H1 (cell line): ENCODE measurements around the gene SPSB1. TPM values are rescaled to one million over a fixed set of nuclear protein-coding genes. Genes with fewer than 3 reads are reported as not detected.

Experiments used
- CTCF ChIA-PET: fragments of 300-600 bp; sonication (Branson Sonifier 250); formaldehyde crosslinking; loops from one replicate; lab custom pipeline; 2021; ENCODE audit not compliant: partially characterized antibody; lab: Charles Lee
- POLR2A ChIA-PET: fragments of 300-600 bp; sonication (Branson Sonifier 250); formaldehyde crosslinking; loops from one replicate; lab custom pipeline; 2021; ENCODE audit warnings: inconsistent platforms; ENCODE audit not compliant: partially characterized antibody; lab: Charles Lee
- DNase-seq, 2 experiments: peaks; one replicate each; pipeline versions ENCODE4 v3.0.0 to v3.0.0-alpha.2; 2010 to 2022; ENCODE audit warnings: low spot score in 2 of 2, low read depth in 1 of 2, mixed read lengths in 1 of 2
- FAIRE-seq: peaks from 2 replicates; lab custom pipeline; 2011; peaks lifted over from hg19 to GRCh38; lab: Jason Lieb, UNC
- H2AFZ ChIP-seq: 2 replicates; pipeline ENCODE4 v1.8.1; 2012; ENCODE audit warnings: low read length, inconsistent platforms
- H2AK5ac ChIP-seq: 2 replicates; pipeline ENCODE4 v1.6.1; 2013; ENCODE audit warnings: low read depth, low read length
- H2BK120ac ChIP-seq: replicated peaks from 2 replicates; pipeline ENCODE3; 2013; ENCODE audit warnings: low read depth, low read length, inconsistent platforms
- H2BK12ac ChIP-seq: 2 replicates; pipeline ENCODE4 v1.6.1; 2013; ENCODE audit warnings: low read depth, low read length
- H2BK15ac ChIP-seq: 2 replicates; pipeline ENCODE4 v1.6.1; 2013; ENCODE audit warnings: low read length
- H2BK20ac ChIP-seq: 2 replicates; pipeline ENCODE4 v1.6.1; 2013; ENCODE audit warnings: low read length
- H2BK5ac ChIP-seq: 2 replicates; pipeline ENCODE4 v1.6.1; 2013; ENCODE audit warnings: low read depth, low read length
- H3K14ac ChIP-seq: 2 replicates; pipeline ENCODE4 v1.6.1; 2013; ENCODE audit warnings: inconsistent platforms; ENCODE audit not compliant: insufficient read length
- H3K18ac ChIP-seq: 2 replicates; pipeline ENCODE4 v1.6.1; 2013; ENCODE audit warnings: low read length; ENCODE audit errors: extremely low read depth
- H3K23ac ChIP-seq: 2 replicates; pipeline ENCODE4 v1.6.1; 2013; ENCODE audit warnings: inconsistent platforms; ENCODE audit not compliant: insufficient read length
- H3K23me2 ChIP-seq: 2 replicates; pipeline ENCODE4 v1.6.1; 2013; ENCODE audit warnings: low read depth, low read length
- H3K27ac ChIP-seq: 2 replicates; pipeline ENCODE4 v1.6.1; 2011; ENCODE audit warnings: low read depth, low read length, inconsistent platforms
- H3K27me3 ChIP-seq, 4 experiments: replicated peaks in 1 of 4; 1 replicate in 1 of 4; 2 replicates in 3 of 4; pipeline versions ENCODE4 v1.6.1 to v1.8.1; 2011 to 2013; ENCODE audit warnings: low read length in 3 of 4, mild to moderate bottlenecking in 3 of 4, inconsistent platforms in 2 of 4, mixed read lengths in 2 of 4, moderate library complexity in 1 of 4; ENCODE audit not compliant: control insufficient read depth in 3 of 4, insufficient read depth in 3 of 4; ENCODE audit errors: extremely low read depth in 1 of 4
- H3K36me3 ChIP-seq, 4 experiments: 2 replicates each; pipeline versions ENCODE4 v1.6.1 to v1.8.1; 2011 to 2013; ENCODE audit warnings: mild to moderate bottlenecking in 4 of 4, low read length in 3 of 4, moderate library complexity in 2 of 4, control low read depth in 1 of 4, inconsistent platforms in 1 of 4; ENCODE audit not compliant: insufficient read depth in 4 of 4, control insufficient read depth in 2 of 4
- H3K4ac ChIP-seq: replicated peaks from 2 replicates; pipeline ENCODE3; 2013; ENCODE audit warnings: low read length, low read depth, mixed read lengths, inconsistent platforms; ENCODE audit not compliant: insufficient read length
- H3K4me1 ChIP-seq, 4 experiments: replicated peaks in 1 of 4; 1 replicate in 1 of 4; 2 replicates in 3 of 4; pipeline versions ENCODE4 v1.6.1 to v1.8.1; 2011 to 2013; ENCODE audit warnings: low read length in 3 of 4, inconsistent platforms in 2 of 4, mixed read lengths in 1 of 4; ENCODE audit not compliant: insufficient read depth in 4 of 4, control insufficient read depth in 3 of 4
- H3K4me2 ChIP-seq, 2 experiments: 2 replicates each; pipeline versions ENCODE4 v1.6.1 to v1.8.1; 2011 to 2013; ENCODE audit warnings: low read depth in 2 of 2, low read length in 2 of 2, control low read depth in 1 of 2, inconsistent platforms in 1 of 2, mild to moderate bottlenecking in 1 of 2; ENCODE audit not compliant: insufficient read depth in 1 of 2
- H3K4me3 ChIP-seq, 4 experiments: fragments of 200-600, 300-600 bp in 1 of 4; sonication (generic), shearing (Covaris generic), sonication (Bioruptor Twin) in 1 of 4; 2 replicates each; pipeline versions ENCODE4 v1.5.1 to v1.8.1; 2011 to 2016; ENCODE audit warnings: low read length in 4 of 4, low read depth in 3 of 4, control low read depth in 2 of 4, inconsistent platforms in 2 of 4, mild to moderate bottlenecking in 2 of 4, mixed read lengths in 1 of 4, moderate library complexity in 1 of 4; ENCODE audit not compliant: insufficient read depth in 2 of 4; ENCODE audit errors: extremely low read depth in 1 of 4
- H3K56ac ChIP-seq: replicated peaks from 2 replicates; pipeline ENCODE3; 2013; ENCODE audit warnings: low read depth, mild to moderate bottlenecking, mixed read lengths, low read length, inconsistent platforms; ENCODE audit not compliant: insufficient read length
- H3K79me1 ChIP-seq: 2 replicates; pipeline ENCODE4 v1.6.1; 2013; ENCODE audit warnings: low read depth, low read length, control low read depth
- H3K79me2 ChIP-seq, 2 experiments: 2 replicates each; pipeline versions ENCODE4 v1.6.1 to v1.8.1; 2012 to 2013; ENCODE audit warnings: low read length in 2 of 2, mild to moderate bottlenecking in 2 of 2, inconsistent platforms in 1 of 2; ENCODE audit not compliant: insufficient read depth in 2 of 2, control insufficient read depth in 1 of 2
- H3K9ac ChIP-seq, 4 experiments: replicated peaks in 1 of 4; 1 replicate in 1 of 4; 2 replicates in 3 of 4; pipeline versions ENCODE4 v1.6.1 to v1.8.1; 2011 to 2013; ENCODE audit warnings: low read depth in 3 of 4, low read length in 3 of 4, control low read depth in 2 of 4, mild to moderate bottlenecking in 2 of 4, moderate library complexity in 2 of 4, inconsistent platforms in 1 of 4; ENCODE audit errors: extremely low read depth in 1 of 4
- H3K9me3 ChIP-seq, 2 experiments: 2 replicates each; pipeline versions ENCODE4 v1.6.1 to v1.8.1; 2012 to 2013; ENCODE audit warnings: mild to moderate bottlenecking in 2 of 2, moderate library complexity in 2 of 2, control low read depth in 1 of 2, inconsistent platforms in 1 of 2, low read depth in 1 of 2, low read length in 1 of 2, mixed read lengths in 1 of 2; ENCODE audit not compliant: insufficient read depth in 2 of 2
- H4K20me1 ChIP-seq, 2 experiments: replicated peaks in 1 of 2; 2 replicates each; pipeline versions ENCODE3 to v1.8.1; 2011 to 2013; ENCODE audit warnings: inconsistent platforms in 2 of 2, low read length in 2 of 2, mild to moderate bottlenecking in 1 of 2; ENCODE audit not compliant: insufficient read depth in 2 of 2, control insufficient read depth in 1 of 2
- H4K5ac ChIP-seq: 2 replicates; pipeline ENCODE4 v1.6.1; 2013; ENCODE audit warnings: low read length, low read depth, mixed read lengths, inconsistent platforms; ENCODE audit not compliant: insufficient read length
- H4K8ac ChIP-seq: 2 replicates; pipeline ENCODE4 v1.8.0; 2013; ENCODE audit warnings: mild to moderate bottlenecking, moderate library complexity, low read length, inconsistent platforms; ENCODE audit not compliant: insufficient read depth; ENCODE audit errors: extremely low read depth
- H4K91ac ChIP-seq: replicated peaks from 2 replicates; pipeline ENCODE3; 2013; ENCODE audit warnings: low read length, mixed read lengths, inconsistent platforms; ENCODE audit not compliant: insufficient read length
- BCL11A ChIP-seq, 2 experiments: IDR thresholded peaks; one replicate each; pipeline ENCODE4 v1.6.1; 2011; ENCODE audit warnings: low read depth in 2 of 2, low read length in 2 of 2, mild to moderate bottlenecking in 2 of 2
- CHD1 ChIP-seq: IDR thresholded peaks from 2 replicates; pipeline ENCODE4 v1.6.1; 2012; ENCODE audit warnings: low read depth, low read length, improper control_type of control experiment
- EP300 ChIP-seq, 2 experiments: IDR thresholded peaks; 1 replicate in 1 of 2; 2 replicates in 1 of 2; pipeline ENCODE4 v1.6.1; 2011 to 2012; ENCODE audit warnings: low read depth in 2 of 2, low read length in 2 of 2, mild to moderate bottlenecking in 2 of 2, borderline replicate concordance in 1 of 2, inconsistent platforms in 1 of 2, moderate library complexity in 1 of 2
- EZH2 ChIP-seq: fragments of 200-600 bp; sonication (generic); IDR thresholded peaks from 2 replicates; pipeline ENCODE4 v1.7.1; 2012; ENCODE audit warnings: low read depth, mild to moderate bottlenecking, moderate library complexity, low read length, inconsistent platforms; ENCODE audit not compliant: severe bottlenecking
- HDAC6 ChIP-seq: IDR thresholded peaks from one replicate; pipeline ENCODE4 v1.7.1; 2012; ENCODE audit warnings: low read depth, mild to moderate bottlenecking, inconsistent platforms, low read length, moderate library complexity
- JUN ChIP-seq: IDR thresholded peaks from 2 replicates; pipeline ENCODE4 v1.6.1; 2011; ENCODE audit warnings: low read depth, mild to moderate bottlenecking, improper control_type of control experiment, low read length
- JUND ChIP-seq: IDR thresholded peaks from 2 replicates; pipeline ENCODE4 v1.6.1; 2011; ENCODE audit warnings: mild to moderate bottlenecking, improper control_type of control experiment, low read length
- SIN3A ChIP-seq, 2 experiments: IDR thresholded peaks in 1 of 2; conservative IDR thresholded peaks in 1 of 2; 2 replicates each; pipeline ENCODE4 v1.6.1; 2011 to 2012; ENCODE audit warnings: low read length in 2 of 2, improper control_type of control experiment in 1 of 2, low read depth in 1 of 2, mild to moderate bottlenecking in 1 of 2
- ZNF274 ChIP-seq: IDR thresholded peaks from 2 replicates; pipeline ENCODE4 v1.7.0; 2012; ENCODE audit warnings: low read length, borderline replicate concordance; ENCODE audit errors: extremely low read depth
- WGBS, 2 experiments: shearing (Covaris generic) in 1 of 2; methylation state at CpG; one replicate each; pipeline versions ENCODE4 v1.1.6 to v1.1.7; 2013 to 2015; ENCODE audit warnings: low lambda C conversion rate in 2 of 2, mixed read lengths in 2 of 2, inconsistent platforms in 1 of 2, low coverage in 1 of 2, missing lambda C conversion rate in 1 of 2; ENCODE audit not compliant: insufficient replicate concordance in 2 of 2, insufficient coverage in 1 of 2, insufficient read length in 1 of 2; ENCODE audit errors: extremely low coverage in 1 of 2, missing lambda C conversion rate in 1 of 2; 5-methylcytosine and 5-hydroxymethylcytosine counted together
- polyA plus RNA-seq, 7 experiments: library from polyadenylated mRNA; depleted of rRNA in 3 of 7; stranded (reverse) in 5 of 7; unstranded in 2 of 7; fragments of >200 nt in 5 of 7; fragments of 200-250 nt in 2 of 7; gene quantifications; 1 replicate in 5 of 7; 2 replicates in 1 of 7; 4 replicates in 1 of 7; pipeline versions ENCODE4 v1.2.1 to v1.2.3, GENCODE V29; 2011 to 2013; ENCODE audit warnings: missing spikeins in 2 of 7, mixed read lengths in 2 of 7
- total RNA-seq: library from RNA; stranded (reverse); fragmentation: NEBNext Ultra II Directional; extraction: Animal tissue kit (Norgen Biotek cat#: 25700); gene quantifications from 2 replicates; pipeline ENCODE4 v1.2.1, GENCODE V29; 2021
- TF ChIP-seq, protein P1 (sequence below): IDR thresholded peaks from 2 replicates; pipeline ENCODE4 v1.6.1; 2012; ENCODE audit warnings: inconsistent platforms

SPSB1 gene
- total and polyA plus RNA-seq, 2 of the 8 experiments (the other 6 are each of a cell fraction or from before 2014, with no cell fraction given), result 5.3 to 6.4 TPM

DNA sequence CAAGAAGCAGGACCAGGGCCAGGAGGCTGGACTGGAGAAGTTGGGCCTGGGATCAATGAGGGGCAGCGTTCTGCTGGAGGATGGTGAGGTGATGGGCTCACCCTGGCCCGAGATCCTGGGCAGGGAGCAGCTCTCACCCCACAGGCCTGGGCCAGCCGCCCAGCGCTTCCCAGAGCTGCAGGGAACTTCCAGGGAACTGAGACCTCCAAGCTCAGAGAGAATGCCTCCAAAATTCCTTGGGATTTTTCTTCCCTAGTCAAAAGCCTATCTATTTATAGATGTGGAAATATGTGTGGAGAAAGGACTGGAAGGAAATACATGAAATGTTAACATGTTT is 121.2 kb downstream of the SPSB1 start:
- peaks cover 0 to 10% (median 6%) of the 10 kb centered on the region in 4 experiments; a peak in 6 of 7 replicates for H3K4me1 ChIP-seq
- peak overlapping the region; percentile 86; the same call in 1 of the 2 replicates for H2AFZ ChIP-seq
- H4K8ac ChIP-seq, result 0 out of 2 replicates have a peak overlapping the region, but pooled peaks have one; percentile 72
- CTCF ChIA-PET, result no interaction called here
- H2BK12ac ChIP-seq, result no peak overlapping the region
- H3K4me2 ChIP-seq, result peak overlapping the region in 1 of 2 experiments; percentile 26; a peak in 1 of 4 replicates
- peaks cover 0 to 3% of the 10 kb centered on the region in 2 experiments for H4K20me1 ChIP-seq
- H3K23me2 ChIP-seq, result peaks cover 4% of the 10 kb centered on the region; the same call in 1 of the 2 replicates
- DNase-seq, result no peak
- no peak overlapping the region for H4K91ac ChIP-seq
- no peaks in the 10 kb centered on the region for H3K27me3 ChIP-seq
- no peak overlapping the region for H3K4me3 ChIP-seq
- H3K27ac ChIP-seq, result no peak overlapping the region
- no peak overlapping the region for H2BK20ac ChIP-seq
- no peak overlapping the region for H2BK120ac ChIP-seq
- 70% methylated on average over 4 of the region's 4 CpGs; no CpG with 5 or more reads in 1 of the 2 experiments for WGBS, 2 experiments
- no peaks in the 10 kb centered on the region for H3K9me3 ChIP-seq
- FAIRE-seq, result no peak
- no peaks in the 10 kb centered on the region; the same call in 1 of the 2 replicates for H3K79me1 ChIP-seq
- H2AK5ac ChIP-seq, result no peak overlapping the region
- H3K18ac ChIP-seq, result peak overlapping the region; percentile 71; the same call in 1 of the 2 replicates
- H2BK15ac ChIP-seq, result peak overlapping the region; percentile 37; the same call in 1 of the 2 replicates
- 0 out of 2 replicates have a peak overlapping the region, but pooled peaks have one; percentile 39 for H2BK5ac ChIP-seq
- no peak overlapping the region for H3K56ac ChIP-seq
- H3K4ac ChIP-seq, result peak overlapping the region; percentile 2
- TF ChIP-seq CHD1 (no peak), EZH2 (no peak), HDAC6 (no peak), JUN (no peak), ZNF274 (no peak), JUND (no peak), BCL11A (IDR thresholded peaks at IDR 0.05; ENCODE audit: low read depth in 2 of 2, low read length in 2 of 2) (no peak), EP300 (IDR thresholded peaks at IDR 0.05; ENCODE audit: borderline replicate concordance in 1 of 2, low read depth in 2 of 2, low read length in 2 of 2) (no peak), SIN3A (conservative IDR thresholded peaks at IDR 0.05 in 1 of 2, IDR thresholded peaks at IDR 0.05 in 1 of 2; ENCODE audit: low read depth in 1 of 2, low read length in 2 of 2) (no peak)
- TF ChIP-seq, protein P1, sequence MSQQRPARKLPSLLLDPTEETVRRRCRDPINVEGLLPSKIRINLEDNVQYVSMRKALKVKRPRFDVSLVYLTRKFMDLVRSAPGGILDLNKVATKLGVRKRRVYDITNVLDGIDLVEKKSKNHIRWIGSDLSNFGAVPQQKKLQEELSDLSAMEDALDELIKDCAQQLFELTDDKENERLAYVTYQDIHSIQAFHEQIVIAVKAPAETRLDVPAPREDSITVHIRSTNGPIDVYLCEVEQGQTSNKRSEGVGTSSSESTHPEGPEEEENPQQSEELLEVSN, result no peak
- no peaks in the 10 kb centered on the region for H3K79me2 ChIP-seq
- no peak overlapping the region for H4K5ac ChIP-seq
- H3K14ac ChIP-seq, result no peak overlapping the region
- no peak overlapping the region for H3K23ac ChIP-seq
- H3K9ac ChIP-seq, result no peak overlapping the region; a peak in 1 of 7 replicates
- POLR2A ChIA-PET, result interaction anchor here (0.6 to 1.1 kb wide), 2 partner anchors 9 to 184 kb away, joined by 3 read pairs; no protein-coding TSS in a partner anchor
- no peaks in the 10 kb centered on the region for H3K36me3 ChIP-seq
